Endothelial cell of umbilical vein (primary cell): Measurements from ENCODE around the gene NGEF. TPM values are rescaled to one million over a fixed set of nuclear protein-coding genes. Genes with fewer than 3 reads are reported as not detected.

ENCODE experiments used
- BruUV-seq: library from RNA; stranded (reverse); fragments of 400-500 nt; replicated peaks from 2 replicates; lab custom pipeline; 2021; lab: Mats Ljungman, UMichigan
- CTCF ChIA-PET: fragments of 300-600, 350-600 bp; sonication (Branson Sonifier 250); formaldehyde crosslinking; loops from one replicate; lab custom pipeline; 2021; ENCODE audit warnings: antibody characterized with exemption, inconsistent platforms; lab: Charles Lee
- POLR2A ChIA-PET: fragments of 300-600, 350-600 bp; sonication (Branson Sonifier 250); formaldehyde crosslinking; loops from one replicate; lab custom pipeline; 2021; ENCODE audit warnings: antibody characterized with exemption, inconsistent platforms; lab: Charles Lee
- DNase-seq: peaks from one replicate; pipeline ENCODE4 v3.0.0-alpha.2; 2011; ENCODE audit warnings: low read depth, low spot score
- FAIRE-seq: peaks from 2 replicates; lab custom pipeline; 2011; peaks lifted over from hg19 to GRCh38; lab: Jason Lieb, UNC
- H2AFZ ChIP-seq: 2 replicates; pipeline ENCODE4 v1.6.0; 2012; ENCODE audit warnings: low read depth, low read length, control low read depth, inconsistent platforms
- H3K27ac ChIP-seq: 2 replicates; pipeline ENCODE4 v1.5.1; 2011; ENCODE audit warnings: low read depth, mild to moderate bottlenecking, control low read depth, low read length, moderate library complexity; ENCODE audit not compliant: insufficient read depth
- H3K27me3 ChIP-seq, 2 experiments: 2 replicates each; pipeline versions ENCODE4 v1.6.0 to v1.6.1; 2011; ENCODE audit warnings: low read length in 2 of 2, mixed read lengths in 1 of 2; ENCODE audit not compliant: control insufficient read depth in 2 of 2, insufficient read depth in 2 of 2
- H3K36me3 ChIP-seq, 2 experiments: 2 replicates in 1 of 2; 3 replicates in 1 of 2; pipeline ENCODE4 v1.5.1; 2011; ENCODE audit warnings: low read length in 2 of 2, mild to moderate bottlenecking in 1 of 2, moderate library complexity in 1 of 2; ENCODE audit not compliant: control insufficient read depth in 2 of 2, insufficient read depth in 2 of 2; ENCODE audit errors: extremely low read depth in 1 of 2
- H3K4me1 ChIP-seq: 3 replicates; pipeline ENCODE4 v1.5.1; 2011; ENCODE audit warnings: mild to moderate bottlenecking, low read length; ENCODE audit not compliant: control insufficient read depth, insufficient read depth; ENCODE audit errors: extremely low read depth
- H3K4me2 ChIP-seq: 2 replicates; pipeline ENCODE4 v1.6.1; 2011; ENCODE audit warnings: low read length, control low read depth, mixed read lengths; ENCODE audit not compliant: insufficient read depth
- H3K4me3 ChIP-seq, 3 experiments: fragments of 200-600 bp in 1 of 3; sonication (generic), shearing (Covaris generic) in 1 of 3; replicated peaks in 1 of 3; 2 replicates each; pipeline ENCODE4 v1.5.1; 2011 to 2016; ENCODE audit warnings: control low read depth in 3 of 3, low read length in 3 of 3, mild to moderate bottlenecking in 2 of 3, inconsistent platforms in 1 of 3, low read depth in 1 of 3, moderate library complexity in 1 of 3; ENCODE audit not compliant: insufficient read depth in 1 of 3
- H3K79me2 ChIP-seq: 2 replicates; pipeline ENCODE4 v1.6.0; 2012; ENCODE audit warnings: low read length, inconsistent platforms; ENCODE audit not compliant: control insufficient read depth, insufficient read depth
- H3K9ac ChIP-seq: replicated peaks from 2 replicates; pipeline ENCODE3; 2011; ENCODE audit warnings: low read length, control low read depth; ENCODE audit not compliant: insufficient read depth; ENCODE audit errors: extremely low read depth
- H3K9me1 ChIP-seq: replicated peaks from 3 replicates; pipeline ENCODE4 v1.6.0; 2011; ENCODE audit warnings: mild to moderate bottlenecking, low read length; ENCODE audit not compliant: control insufficient read depth, insufficient read depth; ENCODE audit errors: extremely low read depth
- H3K9me3 ChIP-seq: replicated peaks from 2 replicates; pipeline ENCODE4 v1.5.1; 2012; ENCODE audit warnings: low read length, inconsistent platforms; ENCODE audit not compliant: control insufficient read depth, insufficient read depth
- H4K20me1 ChIP-seq: replicated peaks from 2 replicates; pipeline ENCODE3; 2011; ENCODE audit warnings: mild to moderate bottlenecking, low read length; ENCODE audit not compliant: control insufficient read depth, insufficient read depth; ENCODE audit errors: extremely low read depth
- EZH2 ChIP-seq: IDR thresholded peaks from 2 replicates; pipeline ENCODE4 v1.6.1; 2012; ENCODE audit warnings: borderline replicate concordance, low read depth, mild to moderate bottlenecking, moderate library complexity, low read length, inconsistent platforms; ENCODE audit not compliant: severe bottlenecking
- GATA2 ChIP-seq: IDR thresholded peaks from 2 replicates; pipeline ENCODE4 v1.7.0; 2011; ENCODE audit warnings: low read depth, mild to moderate bottlenecking, moderate library complexity, mixed read lengths, low read length; ENCODE audit not compliant: insufficient read length, insufficient read depth
- JUN ChIP-seq: IDR thresholded peaks from 2 replicates; pipeline ENCODE4 v1.6.1; 2011; ENCODE audit warnings: borderline replicate concordance, low read depth; ENCODE audit not compliant: insufficient read length, insufficient read depth
- MYC ChIP-seq: IDR thresholded peaks from one replicate; pipeline ENCODE4 v1.6.1; 2011; ENCODE audit warnings: mild to moderate bottlenecking, low read depth, low read length
- POLR2A ChIP-seq: IDR thresholded peaks from 2 replicates; pipeline ENCODE4 v1.6.1; 2012; ENCODE audit warnings: low read depth, mild to moderate bottlenecking, control low read depth, low read length
- dilution Hi-C: fragments of 300-500 bp; cut with MboI; formaldehyde crosslinking; loops from one replicate; pipeline ENCODE4 v1.15.0; 2019; ENCODE audit warnings: low sequenced_read_pairs; ENCODE audit not compliant: extremely low pct_ligation_motif_present
- intact Hi-C: fragments of 100-400 bp; cut with micrococcal nuclease; formaldehyde crosslinking; loops from one replicate; pipeline ENCODE4 v1.10.0; 2022
- polyA plus RNA-seq, 4 experiments: library from polyadenylated mRNA; depleted of rRNA in 3 of 4; stranded (reverse) in 3 of 4; unstranded in 1 of 4; fragments of >200 nt; gene quantifications; 2 replicates each; pipeline versions ENCODE4 v1.2.1 to v1.2.3, GENCODE V29; 2011 to 2012; ENCODE audit warnings: missing spikeins in 1 of 4
- total RNA-seq: library from RNA; stranded (reverse); gene quantifications from 2 replicates; pipeline ENCODE4 v1.2.3, GENCODE V29; 2021
- TF ChIP-seq, protein P1 (sequence below): IDR thresholded peaks from 2 replicates; pipeline ENCODE4 v1.6.1; 2011; ENCODE audit not compliant: insufficient read depth, insufficient read length
- TF ChIP-seq, protein P2 (sequence below), 2 donors: IDR thresholded peaks; 1 replicate in 1 of 2; 2 replicates in 1 of 2; pipeline ENCODE4 v1.5.1; 2011; ENCODE audit warnings: low read length in 2 of 2, mild to moderate bottlenecking in 2 of 2, moderate library complexity in 2 of 2, control low read depth in 1 of 2, inconsistent platforms in 1 of 2, low read depth in 1 of 2; ENCODE audit not compliant: insufficient read depth in 1 of 2; ENCODE audit errors: extremely low read depth in 1 of 2

Gene NGEF
- total and polyA plus RNA-seq, 2 donors (not counting 3 experiments of a cell fraction or from before 2014, with no cell fraction given), result 0.22 to 0.41 TPM

DNA sequence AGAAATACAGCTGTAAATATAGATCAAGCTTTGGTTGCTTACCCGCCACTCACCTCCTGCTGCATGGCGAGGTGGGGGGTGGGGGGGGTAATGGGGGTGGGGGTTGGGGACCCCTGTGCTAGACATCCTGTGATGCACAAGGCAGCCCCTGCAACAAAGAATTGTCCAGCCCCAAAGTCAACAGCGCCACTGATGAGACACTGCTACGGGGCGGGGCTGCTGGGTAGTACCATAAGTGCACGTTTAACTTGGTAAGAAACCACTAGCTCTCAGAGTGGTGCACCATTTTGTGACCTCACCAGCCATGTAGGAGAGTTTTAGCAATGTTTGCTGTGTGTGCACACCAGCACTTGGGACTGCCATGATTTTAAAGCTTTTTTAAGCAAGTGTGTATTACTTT is 102.7 kb downstream of the NGEF start:
- Histone ChIP-seq H3K4me1 (peaks cover 5% of the 10 kb centered on the region), H3K27me3 (no peaks in the 10 kb centered on the region), H4K20me1 (no peaks in the 10 kb centered on the region), H2AFZ (no peak overlapping the region), H3K4me3 (no peak overlapping the region), H3K36me3 (no peaks in the 10 kb centered on the region), H3K9me3 (no peaks in the 10 kb centered on the region), H3K27ac (no peak overlapping the region), H3K4me2 (no peak overlapping the region), H3K9ac (no peak overlapping the region), H3K9me1 (no peaks in the 10 kb centered on the region), H3K79me2 (no peaks in the 10 kb centered on the region)
- ChIA-PET POLR2A (no interaction called here), CTCF (interaction anchor here (1.3 to 1.4 kb wide), 2 partner anchors 9 to 18 kb away, joined by 3 to 4 read pairs; no protein-coding TSS in a partner anchor)
- FAIRE-seq (no peak), DNase-seq (no peak)
- no TSS peak for BruUV-seq
- intact Hi-C loops (no loop called here), dilution Hi-C loops (no loop called here)
- TF ChIP-seq MYC, result no peak
- TF ChIP-seq JUN, result no peak
- TF ChIP-seq GATA2, result no peak
- TF ChIP-seq POLR2A, result no peak
- TF ChIP-seq, protein P1, sequence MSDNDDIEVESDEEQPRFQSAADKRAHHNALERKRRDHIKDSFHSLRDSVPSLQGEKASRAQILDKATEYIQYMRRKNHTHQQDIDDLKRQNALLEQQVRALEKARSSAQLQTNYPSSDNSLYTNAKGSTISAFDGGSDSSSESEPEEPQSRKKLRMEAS, result no peak
- no peak for TF ChIP-seq EZH2
- TF ChIP-seq, protein P2, sequence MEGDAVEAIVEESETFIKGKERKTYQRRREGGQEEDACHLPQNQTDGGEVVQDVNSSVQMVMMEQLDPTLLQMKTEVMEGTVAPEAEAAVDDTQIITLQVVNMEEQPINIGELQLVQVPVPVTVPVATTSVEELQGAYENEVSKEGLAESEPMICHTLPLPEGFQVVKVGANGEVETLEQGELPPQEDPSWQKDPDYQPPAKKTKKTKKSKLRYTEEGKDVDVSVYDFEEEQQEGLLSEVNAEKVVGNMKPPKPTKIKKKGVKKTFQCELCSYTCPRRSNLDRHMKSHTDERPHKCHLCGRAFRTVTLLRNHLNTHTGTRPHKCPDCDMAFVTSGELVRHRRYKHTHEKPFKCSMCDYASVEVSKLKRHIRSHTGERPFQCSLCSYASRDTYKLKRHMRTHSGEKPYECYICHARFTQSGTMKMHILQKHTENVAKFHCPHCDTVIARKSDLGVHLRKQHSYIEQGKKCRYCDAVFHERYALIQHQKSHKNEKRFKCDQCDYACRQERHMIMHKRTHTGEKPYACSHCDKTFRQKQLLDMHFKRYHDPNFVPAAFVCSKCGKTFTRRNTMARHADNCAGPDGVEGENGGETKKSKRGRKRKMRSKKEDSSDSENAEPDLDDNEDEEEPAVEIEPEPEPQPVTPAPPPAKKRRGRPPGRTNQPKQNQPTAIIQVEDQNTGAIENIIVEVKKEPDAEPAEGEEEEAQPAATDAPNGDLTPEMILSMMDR (IDR thresholded peaks at IDR 0.05; ENCODE audit: extremely low read depth in 1 of 2, insufficient read depth in 1 of 2, low read depth in 1 of 2, low read length in 2 of 2), result no peak
